ENCODE results near the gene CEP57L1. TPM values are rescaled to one million over a fixed set of nuclear protein-coding genes. Genes with fewer than 3 reads are reported as not detected.

Gene CEP57L1
- total RNA-seq, 1 experiment from 2014 or later, result 8.4 TPM

DNA sequence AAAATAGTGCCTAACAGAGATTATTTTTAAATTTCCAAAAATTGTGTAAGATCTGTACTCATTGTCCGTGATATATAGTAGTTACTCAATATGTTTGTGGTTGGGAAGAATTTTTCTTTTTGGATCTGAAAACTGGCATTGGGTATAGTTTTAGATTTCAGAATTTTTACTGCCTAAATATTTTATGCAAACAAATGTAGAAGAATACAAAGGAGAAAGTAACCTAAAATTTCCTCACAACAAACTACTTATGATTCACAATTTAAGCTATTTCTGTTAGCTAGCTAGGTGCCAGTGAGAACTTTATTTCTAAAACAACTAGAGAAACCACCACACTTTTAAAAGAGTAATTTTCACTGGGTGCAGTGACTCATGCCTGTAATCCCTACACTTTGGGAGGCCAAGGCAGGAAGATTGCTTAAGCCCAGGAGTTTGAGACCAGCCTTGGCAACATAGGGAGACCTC lies 39.5 kb upstream of the CEP57L1 start:
- Histone ChIP-seq H2BK20ac (ENCODE audit: low read depth, low read length, poor library complexity, severe bottlenecking) (no peak overlapping the region), H3K14ac (ENCODE audit: insufficient read depth, low read length) (no peak overlapping the region), H3K79me1 (ENCODE audit: insufficient read depth, low read depth, low read length, poor library complexity, severe bottlenecking) (no peaks in the 10 kb centered on the region), H3K79me2 (ENCODE audit: insufficient read depth, low read length) (no peaks in the 10 kb centered on the region), H3K4ac (ENCODE audit: low read depth, low read length) (no peak overlapping the region), H3K23ac (ENCODE audit: insufficient read length, low read depth, low read length) (no peak overlapping the region), H4K5ac (ENCODE audit: insufficient read length, low read depth, low read length) (no peak overlapping the region), H2AK5ac (ENCODE audit: insufficient read length, low read length) (no peak overlapping the region), H2BK120ac (ENCODE audit: low read depth, low read length, poor library complexity, severe bottlenecking) (no peak overlapping the region), H3K4me2 (ENCODE audit: insufficient read depth, insufficient read length, low read length) (no peak overlapping the region), H4K8ac (replicated peaks; ENCODE audit: insufficient read length, low read depth, low read length) (no peak overlapping the region), H2AFZ (ENCODE audit: low read length) (no peak overlapping the region), H3K9me3 (ENCODE audit: control insufficient read depth, low read depth, low read length) (no peaks in the 10 kb centered on the region), H3K56ac (ENCODE audit: insufficient read length, low read depth, low read length) (no peak overlapping the region), H2BK12ac (ENCODE audit: insufficient read length, low read depth, low read length) (no peak overlapping the region), H3K27ac (ENCODE audit: insufficient read length, low read depth, low read length) (no peak overlapping the region), H2BK5ac (ENCODE audit: insufficient read length, low read length) (no peak overlapping the region), H4K91ac (ENCODE audit: insufficient read length, low read depth, low read length) (no peak overlapping the region), H3K23me2 (ENCODE audit: insufficient read length, low read depth, low read length, poor library complexity, severe bottlenecking) (no peaks in the 10 kb centered on the region), H4K20me1 (ENCODE audit: control insufficient read depth, insufficient read depth, insufficient read length) (no peaks in the 10 kb centered on the region), H3K27me3 (ENCODE audit: insufficient read depth, low read length) (no peaks in the 10 kb centered on the region), H3K9ac (ENCODE audit: extremely low read depth, insufficient read length, low read length) (no peak overlapping the region), H2BK15ac (ENCODE audit: low read depth, low read length) (no peak overlapping the region), H3K4me1 (ENCODE audit: insufficient read depth, low read length) (no peaks in the 10 kb centered on the region; the same call in 1 of the 2 replicates), H3T11ph (ENCODE audit: low read length) (no peak overlapping the region), H3K18ac (ENCODE audit: insufficient read length, low read depth, low read length) (no peak overlapping the region)
- Mint-ChIP-seq H3K9me3 (no peaks in the 10 kb centered on the region), H3K27ac (no peak overlapping the region), H3K4me1 (peaks cover 18 to 25% of the 10 kb centered on the region in 2 experiments), H3K4me3 (no peak overlapping the region), H3K36me3 (ENCODE audit: insufficient read depth in 1 of 3, low read depth in 3 of 3) (no peaks in the 10 kb centered on the region), H3K27me3 (ENCODE audit: low read depth) (no peaks in the 10 kb centered on the region)
- WGBS (ENCODE audit: extremely low coverage, insufficient read length, low lambda C conversion rate), result no CpG with 5 or more reads among the region's 1 CpG
- no peak for DNase-seq
- no peak for TF ChIP-seq CTCF (conservative IDR thresholded peaks at IDR 0.05)
